Measurements from ENCODE around the gene CTIF.

DNA sequence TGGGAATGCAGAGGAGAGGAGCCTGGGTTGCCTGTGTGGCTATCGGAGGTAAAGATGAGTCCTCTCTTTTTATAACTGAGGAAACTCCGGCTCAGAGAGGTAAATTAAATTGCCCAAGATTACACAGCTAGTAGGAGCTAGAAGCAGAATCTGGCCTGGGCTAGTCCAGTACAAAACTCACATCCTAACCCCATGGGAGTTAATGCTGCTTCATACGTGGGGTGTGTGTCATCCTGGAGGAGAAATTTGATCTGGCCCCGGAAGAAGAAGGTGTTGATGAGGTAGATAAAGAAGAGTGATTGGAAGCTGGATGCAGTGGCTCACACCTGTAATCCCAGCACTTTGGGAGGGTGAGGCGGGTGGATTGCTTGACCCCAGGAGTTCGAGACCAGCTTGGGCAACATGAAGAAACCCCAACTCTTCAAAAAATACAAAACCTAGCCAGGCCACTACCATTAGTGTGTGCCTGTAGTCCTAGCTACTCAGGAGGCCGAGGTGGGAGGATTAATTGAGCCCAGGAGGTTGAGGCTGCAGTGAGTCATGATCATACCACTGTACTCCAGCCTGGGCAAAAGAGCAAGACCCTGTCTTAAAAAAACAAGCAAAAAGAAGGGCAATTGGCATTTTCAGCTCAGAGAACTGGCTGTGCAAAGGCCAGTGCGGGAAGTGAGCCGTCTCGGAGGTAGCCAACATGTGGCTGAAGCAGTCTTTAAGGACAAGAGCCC is 33.7 kb downstream of the CTIF start:
- TF ChIP-seq CTCF (IDR thresholded peaks at IDR 0.05) (no peak), POLR2A (IDR thresholded peaks at IDR 0.05) (no peak)

Data from heart left ventricle (tissue), 13 donors.